A549 (cell line): ENCODE results near the gene IFT80. TPM values are rescaled to one million over a fixed set of nuclear protein-coding genes. Genes with fewer than 3 reads are reported as not detected.

Experiments
- ATAC-seq, 2 experiments: fragments of 200-7000 bp in 1 of 2; fragments of >200 bp in 1 of 2; cut with Nextera tagmentation in 1 of 2; cut with Tn5 transposase in 1 of 2; 3 replicates each; pipeline versions ENCODE4 v1.8.0 to v1.9.1; 2018 to 2020; ENCODE audit warnings: mild to moderate bottlenecking in 1 of 2, moderate library complexity in 1 of 2
- CTCF ChIA-PET: fragments of 300-600 bp; sonication (Branson Sonifier 250); formaldehyde crosslinking; extraction: SDS; loops from one replicate; lab custom pipeline; 2021; ENCODE audit warnings: antibody characterized with exemption, inconsistent platforms; lab: Yijun Ruan, JAX
- POLR2A ChIA-PET: fragments of 350-600 bp; formaldehyde crosslinking; extraction: SDS; loops from one replicate; lab custom pipeline; 2021; ENCODE audit warnings: antibody characterized with exemption, inconsistent platforms; lab: Yijun Ruan, JAX
- DNase-seq, 2 experiments: peaks; one replicate each; pipeline versions ENCODE4 v3.0.0 to v3.0.0-alpha.2; 2011 to 2016; ENCODE audit warnings: low read depth in 1 of 2, low spot score in 1 of 2
- FAIRE-seq: peaks from 2 replicates; lab custom pipeline; 2011; peaks lifted over from hg19 to GRCh38; lab: Jason Lieb, UNC
- H3K27ac ChIP-seq, 2 experiments: fragments of >200 bp; sonication (Bioruptor Twin); formaldehyde crosslinking; 3 replicates each; pipeline ENCODE4 v1.5.1; 2016 to 2017
- H3K4me1 ChIP-seq: fragments of >200 bp; sonication (Bioruptor Twin); formaldehyde crosslinking; 3 replicates; pipeline ENCODE4 v1.6.1; 2016
- H3K4me2 ChIP-seq: fragments of >200 bp; sonication (Bioruptor Twin); formaldehyde crosslinking; 3 replicates; pipeline ENCODE4 v1.6.1; 2016
- H3K4me3 ChIP-seq: fragments of >200 bp; sonication (Bioruptor Twin); formaldehyde crosslinking; 3 replicates; pipeline ENCODE4 v1.5.1; 2016
- H3K9me3 ChIP-seq: fragments of >200 bp; sonication (Bioruptor Twin); formaldehyde crosslinking; 3 replicates; pipeline ENCODE4 v1.6.1; 2016
- BHLHE40 ChIP-seq: IDR thresholded peaks from 2 replicates; pipeline ENCODE4 v1.6.1; 2012; ENCODE audit warnings: low read depth, low read length, inconsistent platforms
- CBX2 ChIP-seq: fragments of 200-600 bp; sonication (generic); IDR thresholded peaks from 2 replicates; pipeline ENCODE4 v1.6.1; 2016; ENCODE audit warnings: low read depth, mild to moderate bottlenecking, borderline replicate concordance
- CHD4 ChIP-seq: fragments of 200-600 bp; sonication (generic); IDR thresholded peaks from 2 replicates; pipeline ENCODE4 v1.6.1; 2016; ENCODE audit warnings: antibody characterized with exemption, mild to moderate bottlenecking, borderline replicate concordance
- EHF ChIP-seq: fragments of 250-450 bp; sonication (Bioruptor Pico); IDR thresholded peaks from 2 replicates; pipeline ENCODE4 v1.5.0; 2020; ENCODE audit warnings: mild to moderate bottlenecking
- EHMT2 ChIP-seq: fragments of 200-600 bp; sonication (generic); IDR thresholded peaks from 2 replicates; pipeline ENCODE4 v1.6.1; 2016; ENCODE audit warnings: antibody characterized with exemption, low read depth, mild to moderate bottlenecking, moderate library complexity
- EP300 ChIP-seq, 2 experiments: fragments of >200 bp; sonication (Bioruptor Twin); formaldehyde crosslinking; IDR thresholded peaks; 2 replicates in 1 of 2; 3 replicates in 1 of 2; pipeline ENCODE4 v1.6.1; 2016 to 2017
- ESRRA ChIP-seq: fragments of 150-350 bp; IDR thresholded peaks from 2 replicates; pipeline ENCODE4 v1.6.1; 2014; ENCODE audit warnings: mild to moderate bottlenecking, low read length, borderline replicate concordance
- JUN ChIP-seq, 2 experiments: fragments of >200 bp; sonication (Bioruptor Twin); formaldehyde crosslinking; IDR thresholded peaks; 2 replicates in 1 of 2; 3 replicates in 1 of 2; pipeline ENCODE4 v1.6.1; 2016 to 2017
- JUNB ChIP-seq: fragments of >200 bp; sonication (Bioruptor Twin); formaldehyde crosslinking; IDR thresholded peaks from 2 replicates; pipeline ENCODE4 v1.6.1; 2016
- NR3C1 ChIP-seq: fragments of >200 bp; sonication (Bioruptor Twin); formaldehyde crosslinking; IDR thresholded peaks from 3 replicates; pipeline ENCODE4 v1.6.1; 2017
- PHF8 ChIP-seq: fragments of 200-600 bp; sonication (generic); IDR thresholded peaks from 2 replicates; pipeline ENCODE4 v1.6.1; 2016; ENCODE audit warnings: low read depth, mild to moderate bottlenecking, antibody characterized with exemption, moderate library complexity, borderline replicate concordance
- POLR2A ChIP-seq: IDR thresholded peaks from 2 replicates; pipeline ENCODE4 v1.6.1; 2012; ENCODE audit warnings: mild to moderate bottlenecking, low read length
- RARB ChIP-seq: fragments of 250-450 bp; sonication (Bioruptor Pico); IDR thresholded peaks from 2 replicates; pipeline ENCODE4 v1.8.0; 2021; ENCODE audit warnings: mild to moderate bottlenecking, moderate library complexity
- RFX5 ChIP-seq: fragments of 450-650 bp; IDR thresholded peaks from 2 replicates; pipeline ENCODE4 v1.7.1; 2014; ENCODE audit warnings: antibody characterized with exemption, mild to moderate bottlenecking, moderate library complexity
- SMC3 ChIP-seq: fragments of >200 bp; sonication (Bioruptor Twin); formaldehyde crosslinking; IDR thresholded peaks from 3 replicates; pipeline ENCODE4 v1.6.1; 2018; ENCODE audit warnings: inconsistent platforms
- SREBF2 ChIP-seq: fragments of 450-650 bp; IDR thresholded peaks from 2 replicates; pipeline ENCODE4 v1.6.1; 2014; ENCODE audit warnings: mild to moderate bottlenecking, moderate library complexity
- TFCP2L1 ChIP-seq: fragments of 250-450 bp; sonication (Bioruptor Pico); IDR thresholded peaks from 2 replicates; pipeline ENCODE4 v1.5.0; 2021; ENCODE audit warnings: mild to moderate bottlenecking
- ZC3H11A ChIP-seq: fragments of 450-650 bp; IDR thresholded peaks from 2 replicates; pipeline ENCODE4 v1.6.1; 2014; ENCODE audit warnings: antibody characterized with exemption, mild to moderate bottlenecking
- ZNF302 ChIP-seq: fragments of 250-450 bp; sonication (Bioruptor Pico); IDR thresholded peaks from 2 replicates; pipeline ENCODE4 v1.9.0; 2021; ENCODE audit warnings: inconsistent platforms, mild to moderate bottlenecking, moderate library complexity
- ZSCAN20 ChIP-seq: fragments of 250-450 bp; sonication (Bioruptor Pico); IDR thresholded peaks from 2 replicates; pipeline ENCODE4 v1.8.0; 2022; ENCODE audit warnings: mild to moderate bottlenecking, moderate library complexity
- WGBS: methylation state at CpG from one replicate; pipeline ENCODE4 v1.1.6; 2017; ENCODE audit errors: missing lambda C conversion rate; 5-methylcytosine and 5-hydroxymethylcytosine counted together
- polyA plus RNA-seq, 4 experiments: library from polyadenylated mRNA; depleted of rRNA in 3 of 4; stranded (reverse); fragments of >200 nt; fragmentation: RNase III in 1 of 4; extraction: RNeasy Plus Mini Kit Qiagen cat#74134 plus additional on column Dnase treatment in 1 of 4; gene quantifications; 2 replicates in 3 of 4; 3 replicates in 1 of 4; pipeline ENCODE4 v1.2.3, GENCODE V29; 2011 to 2017
- TF ChIP-seq, protein P1 (sequence below): fragments of 200-600 bp; sonication (generic); IDR thresholded peaks from 2 replicates; pipeline ENCODE4 v1.6.1; 2016; ENCODE audit warnings: antibody characterized with exemption, mild to moderate bottlenecking, moderate library complexity
- TF ChIP-seq, protein P2 (sequence below): fragments of >200 bp; sonication (Bioruptor Twin); formaldehyde crosslinking; IDR thresholded peaks from 2 replicates; pipeline ENCODE4 v1.6.1; 2016
- TF ChIP-seq, protein P3 (sequence below): fragments of >200 bp; sonication (Bioruptor Twin); formaldehyde crosslinking; IDR thresholded peaks from 3 replicates; pipeline ENCODE4 v1.5.1; 2016
- TF ChIP-seq, protein P4 (sequence below): fragments of 450-650 bp; IDR thresholded peaks from 2 replicates; pipeline ENCODE4 v1.6.1; 2014; ENCODE audit warnings: antibody characterized with exemption
- TF ChIP-seq, protein P5 (sequence below): IDR thresholded peaks from 2 replicates; pipeline ENCODE4 v1.6.1; 2012
- TF ChIP-seq, protein P6 (sequence below): fragments of 250-450 bp; sonication (Bioruptor Pico); IDR thresholded peaks from 2 replicates; pipeline ENCODE4 v1.5.0; 2021; ENCODE audit warnings: mild to moderate bottlenecking, moderate library complexity, borderline replicate concordance
- TF ChIP-seq, protein P7 (sequence below): fragments of 250-450 bp; sonication (Bioruptor Pico); IDR thresholded peaks from 2 replicates; pipeline ENCODE4 v1.5.0; 2020; ENCODE audit warnings: low read depth, mild to moderate bottlenecking, moderate library complexity

Gene IFT80
- polyA plus RNA-seq, 2 of the 4 experiments (the other 2 are of a cell fraction) = 30.6 to 41.8 TPM

DNA sequence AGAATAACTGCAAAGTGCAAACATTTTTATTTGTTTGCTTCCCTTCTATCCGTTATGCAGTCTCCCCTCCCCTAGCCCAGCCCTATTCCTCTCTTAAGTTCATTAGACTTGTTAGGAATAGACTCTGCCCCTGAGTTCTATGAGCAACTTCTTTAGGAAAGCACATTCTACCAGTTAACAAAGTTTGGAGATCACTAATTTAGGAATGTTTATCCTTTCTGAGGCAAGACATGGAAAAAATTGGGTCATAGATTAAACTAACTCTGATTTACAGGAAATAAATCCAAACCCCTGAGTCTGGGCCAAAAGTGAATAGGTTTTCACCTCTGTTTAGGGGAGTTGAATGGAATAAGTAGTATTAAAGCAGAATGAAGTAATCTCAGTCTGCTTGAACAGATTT, 139.4 kb downstream of the IFT80 start:
- no peaks in the 10 kb centered on the region for H3K9me3 ChIP-seq
- H3K4me3 ChIP-seq = no peak overlapping the region
- no peak for FAIRE-seq
- ChIA-PET CTCF (no interaction called here), POLR2A (no interaction called here)
- no peak for ATAC-seq
- TF ChIP-seq, protein P1, sequence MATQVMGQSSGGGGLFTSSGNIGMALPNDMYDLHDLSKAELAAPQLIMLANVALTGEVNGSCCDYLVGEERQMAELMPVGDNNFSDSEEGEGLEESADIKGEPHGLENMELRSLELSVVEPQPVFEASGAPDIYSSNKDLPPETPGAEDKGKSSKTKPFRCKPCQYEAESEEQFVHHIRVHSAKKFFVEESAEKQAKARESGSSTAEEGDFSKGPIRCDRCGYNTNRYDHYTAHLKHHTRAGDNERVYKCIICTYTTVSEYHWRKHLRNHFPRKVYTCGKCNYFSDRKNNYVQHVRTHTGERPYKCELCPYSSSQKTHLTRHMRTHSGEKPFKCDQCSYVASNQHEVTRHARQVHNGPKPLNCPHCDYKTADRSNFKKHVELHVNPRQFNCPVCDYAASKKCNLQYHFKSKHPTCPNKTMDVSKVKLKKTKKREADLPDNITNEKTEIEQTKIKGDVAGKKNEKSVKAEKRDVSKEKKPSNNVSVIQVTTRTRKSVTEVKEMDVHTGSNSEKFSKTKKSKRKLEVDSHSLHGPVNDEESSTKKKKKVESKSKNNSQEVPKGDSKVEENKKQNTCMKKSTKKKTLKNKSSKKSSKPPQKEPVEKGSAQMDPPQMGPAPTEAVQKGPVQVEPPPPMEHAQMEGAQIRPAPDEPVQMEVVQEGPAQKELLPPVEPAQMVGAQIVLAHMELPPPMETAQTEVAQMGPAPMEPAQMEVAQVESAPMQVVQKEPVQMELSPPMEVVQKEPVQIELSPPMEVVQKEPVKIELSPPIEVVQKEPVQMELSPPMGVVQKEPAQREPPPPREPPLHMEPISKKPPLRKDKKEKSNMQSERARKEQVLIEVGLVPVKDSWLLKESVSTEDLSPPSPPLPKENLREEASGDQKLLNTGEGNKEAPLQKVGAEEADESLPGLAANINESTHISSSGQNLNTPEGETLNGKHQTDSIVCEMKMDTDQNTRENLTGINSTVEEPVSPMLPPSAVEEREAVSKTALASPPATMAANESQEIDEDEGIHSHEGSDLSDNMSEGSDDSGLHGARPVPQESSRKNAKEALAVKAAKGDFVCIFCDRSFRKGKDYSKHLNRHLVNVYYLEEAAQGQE = no peak
- TF ChIP-seq EP300 (IDR thresholded peaks at IDR 0.05) (no peak), SREBF2 (no peak), CHD4 (no peak), POLR2A (no peak), RARB (CRISPR knock-in tag) (no peak)
- no peaks in the 10 kb centered on the region for H3K4me1 ChIP-seq
- H3K4me2 ChIP-seq = no peak overlapping the region
- DNase-seq = no peak
- H3K27ac ChIP-seq = no peak overlapping the region
- WGBS = 85% methylated on average over 1 of the region's 1 CpG

DNA sequence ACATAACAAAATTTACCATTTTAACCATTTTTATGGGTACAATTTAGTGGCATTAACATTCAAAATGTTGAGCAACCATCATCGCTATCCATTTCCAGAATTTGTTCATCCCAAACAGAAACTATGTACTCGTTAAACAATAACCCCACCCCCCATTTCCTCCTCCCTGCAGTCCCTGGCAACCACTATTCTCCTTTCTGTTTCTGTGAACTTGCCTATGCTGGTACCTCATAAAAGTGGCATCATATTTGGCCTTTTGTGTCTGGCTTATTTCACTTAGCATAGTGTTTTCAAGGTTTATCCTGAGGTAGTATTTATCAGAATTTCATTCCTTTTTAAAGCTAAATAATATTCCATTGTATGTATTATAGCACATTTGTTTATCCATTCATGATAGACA, 141.4 kb downstream of the IFT80 start:
- 92% methylated on average over 2 of the region's 2 CpGs for WGBS
- POLR2A ChIA-PET = no interaction called here
- no peak for FAIRE-seq
- no peak for ATAC-seq
- TF ChIP-seq EHMT2 = no peak
- TF ChIP-seq PHF8 = no peak
- TF ChIP-seq, protein P2, sequence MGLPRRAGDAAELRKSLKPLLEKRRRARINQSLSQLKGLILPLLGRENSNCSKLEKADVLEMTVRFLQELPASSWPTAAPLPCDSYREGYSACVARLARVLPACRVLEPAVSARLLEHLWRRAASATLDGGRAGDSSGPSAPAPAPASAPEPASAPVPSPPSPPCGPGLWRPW = no peak
- no peak for TF ChIP-seq ESRRA
- no peak for TF ChIP-seq BHLHE40
- Histone ChIP-seq H3K9me3 (no peaks in the 10 kb centered on the region), H3K4me3 (no peak overlapping the region), H3K4me1 (no peaks in the 10 kb centered on the region), H3K27ac (no peak overlapping the region), H3K4me2 (no peak overlapping the region)
- CTCF ChIA-PET = no interaction called here
- DNase-seq = no peak

DNA sequence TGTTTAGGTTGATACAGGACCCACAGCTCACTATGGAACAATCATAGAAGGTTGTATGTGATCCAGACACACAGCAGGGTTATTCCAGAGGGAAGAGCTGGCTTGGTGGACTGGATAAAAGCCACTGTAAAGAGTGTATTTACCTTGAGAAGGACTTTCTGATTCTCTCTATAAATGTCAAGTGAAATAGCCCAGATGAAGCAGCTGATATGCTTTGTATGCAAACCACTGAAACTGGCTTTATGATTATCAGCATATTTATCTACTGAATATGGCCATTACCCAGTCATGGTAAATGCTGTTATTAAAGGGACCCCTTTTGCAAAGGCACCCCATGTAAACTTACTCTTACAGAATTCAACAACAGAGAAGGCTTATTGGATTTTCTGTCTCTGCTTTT, 145.7 kb downstream of the IFT80 start:
- Histone ChIP-seq H3K4me3 (no peak overlapping the region), H3K4me1 (no peaks in the 10 kb centered on the region), H3K9me3 (no peaks in the 10 kb centered on the region), H3K27ac (no peak overlapping the region), H3K4me2 (no peak overlapping the region)
- ChIA-PET CTCF (no interaction called here), POLR2A (no interaction called here)
- DNase-seq = no peak
- FAIRE-seq = no peak
- ATAC-seq = no peak
- TF ChIP-seq NR3C1 (no peak), JUN (IDR thresholded peaks at IDR 0.05) (no peak), POLR2A (no peak), TFCP2L1 (CRISPR knock-in tag) (no peak), ZNF302 (no peak), ZC3H11A (no peak), JUNB (no peak), CBX2 (no peak), BHLHE40 (no peak), ZSCAN20 (CRISPR knock-in tag) (no peak), SMC3 (no peak), RFX5 (no peak), EHF (CRISPR knock-in tag) (no peak)
- TF ChIP-seq, protein P3, sequence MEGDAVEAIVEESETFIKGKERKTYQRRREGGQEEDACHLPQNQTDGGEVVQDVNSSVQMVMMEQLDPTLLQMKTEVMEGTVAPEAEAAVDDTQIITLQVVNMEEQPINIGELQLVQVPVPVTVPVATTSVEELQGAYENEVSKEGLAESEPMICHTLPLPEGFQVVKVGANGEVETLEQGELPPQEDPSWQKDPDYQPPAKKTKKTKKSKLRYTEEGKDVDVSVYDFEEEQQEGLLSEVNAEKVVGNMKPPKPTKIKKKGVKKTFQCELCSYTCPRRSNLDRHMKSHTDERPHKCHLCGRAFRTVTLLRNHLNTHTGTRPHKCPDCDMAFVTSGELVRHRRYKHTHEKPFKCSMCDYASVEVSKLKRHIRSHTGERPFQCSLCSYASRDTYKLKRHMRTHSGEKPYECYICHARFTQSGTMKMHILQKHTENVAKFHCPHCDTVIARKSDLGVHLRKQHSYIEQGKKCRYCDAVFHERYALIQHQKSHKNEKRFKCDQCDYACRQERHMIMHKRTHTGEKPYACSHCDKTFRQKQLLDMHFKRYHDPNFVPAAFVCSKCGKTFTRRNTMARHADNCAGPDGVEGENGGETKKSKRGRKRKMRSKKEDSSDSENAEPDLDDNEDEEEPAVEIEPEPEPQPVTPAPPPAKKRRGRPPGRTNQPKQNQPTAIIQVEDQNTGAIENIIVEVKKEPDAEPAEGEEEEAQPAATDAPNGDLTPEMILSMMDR = no peak
- TF ChIP-seq, protein P4, sequence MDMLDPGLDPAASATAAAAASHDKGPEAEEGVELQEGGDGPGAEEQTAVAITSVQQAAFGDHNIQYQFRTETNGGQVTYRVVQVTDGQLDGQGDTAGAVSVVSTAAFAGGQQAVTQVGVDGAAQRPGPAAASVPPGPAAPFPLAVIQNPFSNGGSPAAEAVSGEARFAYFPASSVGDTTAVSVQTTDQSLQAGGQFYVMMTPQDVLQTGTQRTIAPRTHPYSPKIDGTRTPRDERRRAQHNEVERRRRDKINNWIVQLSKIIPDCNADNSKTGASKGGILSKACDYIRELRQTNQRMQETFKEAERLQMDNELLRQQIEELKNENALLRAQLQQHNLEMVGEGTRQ = no peak
- TF ChIP-seq, protein P5, sequence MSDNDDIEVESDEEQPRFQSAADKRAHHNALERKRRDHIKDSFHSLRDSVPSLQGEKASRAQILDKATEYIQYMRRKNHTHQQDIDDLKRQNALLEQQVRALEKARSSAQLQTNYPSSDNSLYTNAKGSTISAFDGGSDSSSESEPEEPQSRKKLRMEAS = no peak
- TF ChIP-seq, protein P6, sequence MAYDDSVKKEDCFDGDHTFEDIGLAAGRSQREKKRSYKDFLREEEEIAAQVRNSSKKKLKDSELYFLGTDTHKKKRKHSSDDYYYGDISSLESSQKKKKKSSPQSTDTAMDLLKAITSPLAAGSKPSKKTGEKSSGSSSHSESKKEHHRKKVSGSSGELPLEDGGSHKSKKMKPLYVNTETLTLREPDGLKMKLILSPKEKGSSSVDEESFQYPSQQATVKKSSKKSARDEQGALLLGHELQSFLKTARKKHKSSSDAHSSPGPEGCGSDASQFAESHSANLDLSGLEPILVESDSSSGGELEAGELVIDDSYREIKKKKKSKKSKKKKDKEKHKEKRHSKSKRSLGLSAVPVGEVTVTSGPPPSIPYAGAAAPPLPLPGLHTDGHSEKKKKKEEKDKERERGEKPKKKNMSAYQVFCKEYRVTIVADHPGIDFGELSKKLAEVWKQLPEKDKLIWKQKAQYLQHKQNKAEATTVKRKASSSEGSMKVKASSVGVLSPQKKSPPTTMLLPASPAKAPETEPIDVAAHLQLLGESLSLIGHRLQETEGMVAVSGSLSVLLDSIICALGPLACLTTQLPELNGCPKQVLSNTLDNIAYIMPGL (CRISPR knock-in tag) = no peak
- TF ChIP-seq, protein P7, sequence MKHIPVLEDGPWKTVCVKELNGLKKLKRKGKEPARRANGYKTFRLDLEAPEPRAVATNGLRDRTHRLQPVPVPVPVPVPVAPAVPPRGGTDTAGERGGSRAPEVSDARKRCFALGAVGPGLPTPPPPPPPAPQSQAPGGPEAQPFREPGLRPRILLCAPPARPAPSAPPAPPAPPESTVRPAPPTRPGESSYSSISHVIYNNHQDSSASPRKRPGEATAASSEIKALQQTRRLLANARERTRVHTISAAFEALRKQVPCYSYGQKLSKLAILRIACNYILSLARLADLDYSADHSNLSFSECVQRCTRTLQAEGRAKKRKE (CRISPR knock-in tag) = no peak
- TF ChIP-seq, protein P2 = no peak
